ENCODE measurements around the gene OPN4.

- TF ChIP-seq CTCF (conservative IDR thresholded peaks at IDR 0.05 in 1 of 2, IDR thresholded peaks at IDR 0.05 in 1 of 2; ENCODE audit: extremely low read depth in 1 of 2, insufficient read depth in 1 of 2, low read depth in 1 of 2, low read length in 2 of 2) (no peak), EZH2 (IDR thresholded peaks at IDR 0.05; ENCODE audit: borderline replicate concordance, low read length) (no peak)
These were observed 14.2 kb downstream of the OPN4 start, which contains the start of gene LDB3 for GRCh38 chr10:86668297-86669165.
